ENCODE results near the gene CHORDC1.

GRCh38 chr11:90246468-90246867 is 23.6 kb upstream of the CHORDC1 start:
- TF ChIP-seq CTCF (IDR thresholded peaks at IDR 0.05) (no peak), TCF7L2 (IDR thresholded peaks at IDR 0.05; ENCODE audit: low read depth, low read length) (no peak), POLR2AphosphoS5 (IDR thresholded peaks at IDR 0.05; ENCODE audit: low read depth, low read length) (no peak), REST (IDR thresholded peaks at IDR 0.05; ENCODE audit: insufficient read depth in 1 of 2, low read depth in 2 of 2, low read length in 1 of 2) (no peak), SIN3A (IDR thresholded peaks at IDR 0.05; ENCODE audit: borderline replicate concordance, insufficient read depth, low read depth, low read length) (no peak)

Data from Panc1 (cell line).